ENCODE measurements around the gene SLC35B2. TPM values are rescaled to one million over a fixed set of nuclear protein-coding genes. Genes with fewer than 3 reads are reported as not detected.
A peak's percentile ranks its signal among the peaks of the same experiment; 100 is the strongest.

The SLC35B2 gene
- total and polyA plus RNA-seq, 2 experiments from 2014 or later = 74.1 to 104 TPM

GRCh38 chr6:44304282-44305199, 47.2 kb upstream of the SLC35B2 start:
- Histone ChIP-seq H3K9me2 (replicated peaks; ENCODE audit: insufficient read depth) (no peaks in the 10 kb centered on the region), H2AFZ (no peak overlapping the region), H3K4me1 (ENCODE audit: insufficient read depth) (no peaks in the 10 kb centered on the region), H4K20me1 (ENCODE audit: insufficient read depth, poor library complexity, severe bottlenecking) (no peaks in the 10 kb centered on the region), H3K4me2 (no peak overlapping the region), H3K4me3 (no peak overlapping the region), H3K27ac (no peak overlapping the region), H3K79me2 (no peaks in the 10 kb centered on the region), H3K36me3 (replicated peaks; ENCODE audit: insufficient read depth, low read depth) (no peaks in the 10 kb centered on the region), H3K9me3 (ENCODE audit: low read depth) (no peaks in the 10 kb centered on the region), H3K27me3 (no peaks in the 10 kb centered on the region)
- DNase-seq (ENCODE audit: low spot score) = peak; percentile 38
- peak; percentile 51 for TF ChIP-seq CTCF (IDR thresholded peaks at IDR 0.05; ENCODE audit: poor library complexity)
- TF ChIP-seq EZH2phosphoT487 (IDR thresholded peaks at IDR 0.05; ENCODE audit: low read depth, severe bottlenecking, unreplicated experiment) = no peak
- WGBS (ENCODE audit: low lambda C conversion rate, missing lambda C conversion rate) = 90% methylated on average over 25 of the region's 25 CpGs

GRCh38 chr6:44303842-44304241, 46.5 kb upstream of the SLC35B2 start:
- H3K4me2 ChIP-seq = no peak overlapping the region
- H3K27ac ChIP-seq = no peak overlapping the region
- H3K4me1 ChIP-seq (ENCODE audit: insufficient read depth) = no peaks in the 10 kb centered on the region
- WGBS (ENCODE audit: low lambda C conversion rate, missing lambda C conversion rate) = 100% methylated on average over 6 of the region's 6 CpGs
- no peaks in the 10 kb centered on the region for H3K79me2 ChIP-seq
- H3K4me3 ChIP-seq = no peak overlapping the region
- peaks cover 5% of the 10 kb centered on the region for H3K27me3 ChIP-seq
- H3K9me2 ChIP-seq (replicated peaks; ENCODE audit: insufficient read depth) = no peaks in the 10 kb centered on the region
- H3K9me3 ChIP-seq (ENCODE audit: low read depth) = no peaks in the 10 kb centered on the region
- DNase-seq (ENCODE audit: low spot score) = no peak
- H3K36me3 ChIP-seq (replicated peaks; ENCODE audit: insufficient read depth, low read depth) = no peaks in the 10 kb centered on the region
- H4K20me1 ChIP-seq (ENCODE audit: insufficient read depth, poor library complexity, severe bottlenecking) = no peaks in the 10 kb centered on the region
- H2AFZ ChIP-seq = no peak overlapping the region
- no peak for TF ChIP-seq EZH2 (IDR thresholded peaks at IDR 0.05; ENCODE audit: borderline replicate concordance)

GRCh38 chr6:44302856-44303255, 45.5 kb upstream of the SLC35B2 start:
- WGBS (ENCODE audit: low lambda C conversion rate, missing lambda C conversion rate) = 95% methylated on average over 12 of the region's 12 CpGs
- Histone ChIP-seq H3K27me3 (peaks cover 14% of the 10 kb centered on the region), H3K36me3 (replicated peaks; ENCODE audit: insufficient read depth, low read depth) (no peaks in the 10 kb centered on the region), H3K4me3 (no peak overlapping the region), H3K4me1 (ENCODE audit: insufficient read depth) (peaks cover 1% of the 10 kb centered on the region), H3K79me2 (no peaks in the 10 kb centered on the region), H2AFZ (no peak overlapping the region), H4K20me1 (ENCODE audit: insufficient read depth, poor library complexity, severe bottlenecking) (no peaks in the 10 kb centered on the region), H3K4me2 (no peak overlapping the region), H3K9me2 (replicated peaks; ENCODE audit: insufficient read depth) (no peaks in the 10 kb centered on the region), H3K27ac (no peak overlapping the region), H3K9me3 (ENCODE audit: low read depth) (no peaks in the 10 kb centered on the region)
- no peak for DNase-seq (ENCODE audit: low spot score)
- TF ChIP-seq EZH2phosphoT487 (IDR thresholded peaks at IDR 0.05; ENCODE audit: low read depth, severe bottlenecking, unreplicated experiment) = no peak
- TF ChIP-seq EZH2 (IDR thresholded peaks at IDR 0.05; ENCODE audit: borderline replicate concordance) = no peak
- no peak for TF ChIP-seq CTCF (IDR thresholded peaks at IDR 0.05; ENCODE audit: poor library complexity)

- peaks cover 3% of the 10 kb centered on the region for H3K4me1 ChIP-seq (ENCODE audit: insufficient read depth)
- no peaks in the 10 kb centered on the region for H3K9me2 ChIP-seq (replicated peaks; ENCODE audit: insufficient read depth)
- no peaks in the 10 kb centered on the region for H3K79me2 ChIP-seq
- H3K9me3 ChIP-seq (ENCODE audit: low read depth) = no peaks in the 10 kb centered on the region
- H3K4me2 ChIP-seq = no peak overlapping the region
- TF ChIP-seq EZH2 (IDR thresholded peaks at IDR 0.05; ENCODE audit: borderline replicate concordance) (no peak), CTCF (IDR thresholded peaks at IDR 0.05; ENCODE audit: poor library complexity) (no peak), EZH2phosphoT487 (IDR thresholded peaks at IDR 0.05; ENCODE audit: low read depth, severe bottlenecking, unreplicated experiment) (no peak)
- 96% methylated on average over 14 of the region's 14 CpGs for WGBS (ENCODE audit: low lambda C conversion rate, missing lambda C conversion rate)
- peaks cover 21% of the 10 kb centered on the region for H3K27me3 ChIP-seq
- H4K20me1 ChIP-seq (ENCODE audit: insufficient read depth, poor library complexity, severe bottlenecking) = no peaks in the 10 kb centered on the region
- no peak overlapping the region for H3K4me3 ChIP-seq
- H2AFZ ChIP-seq = no peak overlapping the region
- no peaks in the 10 kb centered on the region for H3K36me3 ChIP-seq (replicated peaks; ENCODE audit: insufficient read depth, low read depth)
- no peak overlapping the region for H3K27ac ChIP-seq
- no peak for DNase-seq (ENCODE audit: low spot score)
Measured at GRCh38 chr6:44301782-44302564, 44.6 kb upstream of the SLC35B2 start.
